Measurements from ENCODE around the gene ACOXL. TPM values are rescaled to one million over a fixed set of nuclear protein-coding genes. Genes with fewer than 3 reads are reported as not detected.

The ACOXL gene
- total RNA-seq, 2 experiments from 2014 or later: not detected

GRCh38 chr2:111106706-111107105 lies 374.3 kb downstream of the ACOXL start:
- intact Hi-C loops (cut with DNase I, micrococcal nuclease): no loop called here
- no peaks in the 10 kb centered on the region for H3K36me3 Mint-ChIP-seq (ENCODE audit: low read depth)
- ChIA-PET CTCF (no interaction called here), POLR2A (no interaction called here)
- DNase-seq: no peak
- H3K4me3 Mint-ChIP-seq: no peak overlapping the region
- ATAC-seq (ENCODE audit: poor library complexity): no peak
- Histone ChIP-seq H3K27ac (ENCODE audit: low read depth in 1 of 2, low read length in 2 of 2) (no peak overlapping the region), H3K27me3 (ENCODE audit: control insufficient read depth in 1 of 2, insufficient read depth in 2 of 2, low read length in 2 of 2) (no peaks in the 10 kb centered on the region), H3K36me3 (ENCODE audit: insufficient read depth, low read length) (no peaks in the 10 kb centered on the region), H3K4me3 (ENCODE audit: low read length) (no peak overlapping the region), H3K4me1 (ENCODE audit: insufficient read depth, low read length) (no peaks in the 10 kb centered on the region), H3K9me3 (ENCODE audit: control insufficient read depth in 1 of 2, insufficient read depth in 1 of 2, low read length in 2 of 2) (no peaks in the 10 kb centered on the region)
- no peaks in the 10 kb centered on the region for H3K9me3 Mint-ChIP-seq
- no peak overlapping the region for H3K27ac Mint-ChIP-seq
- no peak for TF ChIP-seq CTCF (IDR thresholded peaks at IDR 0.05)
- no peaks in the 10 kb centered on the region for H3K4me1 Mint-ChIP-seq (ENCODE audit: low read depth)
- peaks cover 25% of the 10 kb centered on the region for H3K27me3 Mint-ChIP-seq

GRCh38 chr2:111108745-111109271 lies 376.4 kb downstream of the ACOXL start:
- Mint-ChIP-seq H3K9me3 (no peaks in the 10 kb centered on the region), H3K4me3 (no peak overlapping the region), H3K27ac (no peak overlapping the region), H3K4me1 (ENCODE audit: low read depth) (no peaks in the 10 kb centered on the region), H3K36me3 (ENCODE audit: low read depth) (no peaks in the 10 kb centered on the region), H3K27me3 (peaks cover 41% of the 10 kb centered on the region)
- Histone ChIP-seq H3K36me3 (ENCODE audit: insufficient read depth, low read length) (no peaks in the 10 kb centered on the region), H3K27me3 (ENCODE audit: control insufficient read depth in 1 of 2, insufficient read depth in 2 of 2, low read length in 2 of 2) (peaks cover 3 to 4% of the 10 kb centered on the region in 2 experiments), H3K27ac (ENCODE audit: low read depth in 1 of 2, low read length in 2 of 2) (no peak overlapping the region), H3K4me1 (ENCODE audit: insufficient read depth, low read length) (no peaks in the 10 kb centered on the region), H3K4me3 (ENCODE audit: low read length) (no peak overlapping the region), H3K9me3 (ENCODE audit: control insufficient read depth in 1 of 2, insufficient read depth in 1 of 2, low read length in 2 of 2) (no peaks in the 10 kb centered on the region)
- CTCF ChIA-PET: no interaction called here
- TF ChIP-seq CTCF (IDR thresholded peaks at IDR 0.05): no peak
- DNase-seq (no peak), ATAC-seq (ENCODE audit: poor library complexity) (no peak)
- intact Hi-C loops (cut with DNase I, micrococcal nuclease): no loop called here
- POLR2A ChIA-PET: no interaction called here

- no peak for TF ChIP-seq CTCF (IDR thresholded peaks at IDR 0.05)
- ChIA-PET POLR2A (no interaction called here), CTCF (no interaction called here)
- H3K4me3 Mint-ChIP-seq: no peak overlapping the region
- no peaks in the 10 kb centered on the region for H3K4me1 Mint-ChIP-seq (ENCODE audit: low read depth)
- H3K27ac Mint-ChIP-seq: no peak overlapping the region
- H3K4me1 ChIP-seq (ENCODE audit: insufficient read depth, low read length): no peaks in the 10 kb centered on the region
- no peaks in the 10 kb centered on the region for H3K36me3 Mint-ChIP-seq (ENCODE audit: low read depth)
- H3K4me3 ChIP-seq (ENCODE audit: low read length): no peak overlapping the region
- DNase-seq (no peak), ATAC-seq (ENCODE audit: poor library complexity) (no peak)
- no peaks in the 10 kb centered on the region for H3K36me3 ChIP-seq (ENCODE audit: insufficient read depth, low read length)
- no peaks in the 10 kb centered on the region for H3K9me3 Mint-ChIP-seq
- no peaks in the 10 kb centered on the region for H3K9me3 ChIP-seq (ENCODE audit: control insufficient read depth in 1 of 2, insufficient read depth in 1 of 2, low read length in 2 of 2)
- peaks cover 49% of the 10 kb centered on the region for H3K27me3 Mint-ChIP-seq
- intact Hi-C loops (cut with DNase I, micrococcal nuclease): loop anchor here (10.0 kb wide), 2 partner anchors 296 to 624 kb away; no protein-coding TSS in a partner anchor
- peaks cover 9 to 22% of the 10 kb centered on the region in 2 experiments for H3K27me3 ChIP-seq (ENCODE audit: control insufficient read depth in 1 of 2, insufficient read depth in 2 of 2, low read length in 2 of 2)
- no peak overlapping the region for H3K27ac ChIP-seq (ENCODE audit: low read depth in 1 of 2, low read length in 2 of 2)
These were observed 378.9 kb downstream of the ACOXL start for GRCh38 chr2:111111101-111111755.

Measured in CD4-positive, alpha-beta T cell (primary cell).